K562 (cell line): ENCODE measurements around the gene ZCCHC3. TPM values are rescaled to one million over a fixed set of nuclear protein-coding genes. Genes with fewer than 3 reads are reported as not detected.

Source experiments
- CBFA2T2 ChIP-seq: fragments of 450-650 bp; conservative IDR thresholded peaks from 2 replicates; pipeline ENCODE4 v1.6.1; 2017; ENCODE audit warnings: mild to moderate bottlenecking
- ELF4 ChIP-seq: fragments of 450-650 bp; formaldehyde crosslinking; IDR thresholded peaks from 2 replicates; pipeline ENCODE4 v1.4.0; 2022; ENCODE audit warnings: missing genetic modification characterization
- FOXK1 ChIP-seq: sonication (generic); formaldehyde crosslinking; IDR thresholded peaks from 2 replicates; pipeline ENCODE4 v1.8.0; 2022; ENCODE audit warnings: missing genetic modification reagents, mild to moderate bottlenecking, borderline replicate concordance
- FOXP4 ChIP-seq: sonication (generic); formaldehyde crosslinking; IDR thresholded peaks from 2 replicates; pipeline ENCODE4 v1.8.0; 2022; ENCODE audit warnings: mild to moderate bottlenecking, missing genetic modification reagents, borderline replicate concordance
- GABPB1 ChIP-seq: sonication (generic); formaldehyde crosslinking; IDR thresholded peaks from 2 replicates; pipeline ENCODE4 v1.8.0; 2022; ENCODE audit warnings: mild to moderate bottlenecking, missing genetic modification reagents
- GABPB2 ChIP-seq: fragments of 250-450 bp; sonication (Bioruptor Pico); conservative IDR thresholded peaks from 2 replicates; pipeline ENCODE4 v1.5.1; 2021; ENCODE audit warnings: mild to moderate bottlenecking
- MIER1 ChIP-seq: fragments of 450-650 bp; IDR thresholded peaks from 2 replicates; pipeline ENCODE4 v1.6.1; 2016; ENCODE audit warnings: antibody characterized with exemption, mild to moderate bottlenecking, low read depth
- PCBP2 ChIP-seq: fragments of 200-400 bp; formaldehyde crosslinking; IDR thresholded peaks from 2 replicates; pipeline ENCODE4 v1.6.1; 2018; ENCODE audit warnings: low read length, low read depth, mild to moderate bottlenecking, moderate library complexity; ENCODE audit not compliant: poor library complexity, severe bottlenecking
- RBFOX2 ChIP-seq: fragments of 200-400 bp; formaldehyde crosslinking; IDR thresholded peaks from 2 replicates; pipeline ENCODE4 v1.6.1; 2017; ENCODE audit warnings: low read depth, mild to moderate bottlenecking, low read length, moderate library complexity
- TRIM24 ChIP-seq, 2 experiments: fragments of 450-650 bp; IDR thresholded peaks; 2 replicates each; pipeline ENCODE4 v1.6.1; 2016
- ZBTB1 ChIP-seq: sonication (generic); formaldehyde crosslinking; IDR thresholded peaks from 2 replicates; pipeline ENCODE4 v1.8.1; 2023; ENCODE audit warnings: missing genetic modification reagents, low read depth, mild to moderate bottlenecking, borderline replicate concordance
- ZZZ3 ChIP-seq: fragments of 450-650 bp; IDR thresholded peaks from 2 replicates; pipeline ENCODE4 v1.6.1; 2016; ENCODE audit warnings: antibody characterized with exemption, mild to moderate bottlenecking, moderate library complexity
- polyA plus RNA-seq, 8 experiments: library from polyadenylated mRNA; depleted of rRNA in 4 of 8; stranded (reverse) in 5 of 8; unstranded in 3 of 8; fragments of >200 nt; fragmentation: Nextera tagmentation in 2 of 8; fragmentation: Illumina TruSeq in 1 of 8; extraction: Ambion mirVana in 2 of 8; extraction: Trizol in 1 of 8; gene quantifications; 2 replicates each; pipeline versions ENCODE4 v1.2.1 to v1.2.3, GENCODE V29; 2011 to 2014; ENCODE audit warnings: inconsistent platforms in 1 of 8, missing spikeins in 1 of 8
- total RNA-seq, 7 experiments: library from RNA; depleted of rRNA in 6 of 7; stranded (reverse); fragments of >200 nt in 6 of 7; fragmentation: Illumina TruSeq in 2 of 7; extraction: Trizol in 2 of 7; gene quantifications; 2 replicates each; pipeline versions ENCODE4 v1.2.1 to v1.2.3, GENCODE V29; 2011 to 2021; ENCODE audit warnings: low replicate concordance in 1 of 7
- TF ChIP-seq, protein P1 (sequence below), 2 experiments: fragments of 450-650 bp in 1 of 2; sonication (generic) in 1 of 2; formaldehyde crosslinking in 1 of 2; IDR thresholded peaks; 2 replicates each; pipeline versions ENCODE4 v1.7.1 to v1.9.0; 2016 to 2022; ENCODE audit warnings: inconsistent platforms in 1 of 2, mild to moderate bottlenecking in 1 of 2, missing genetic modification reagents in 1 of 2
- TF ChIP-seq, protein P2 (sequence below): fragments of 450-650 bp; conservative IDR thresholded peaks from 2 replicates; pipeline ENCODE4 v1.6.1; 2016; ENCODE audit warnings: missing genetic modification characterization, low read depth, mild to moderate bottlenecking, missing compliant biosample characterization, moderate library complexity

ZCCHC3 gene
- total and polyA plus RNA-seq, 9 of the 15 experiments (the other 6 are each of a cell fraction or from before 2014, with no cell fraction given) = 2.8 to 23.3 (median 16.5) TPM

- TF ChIP-seq, protein P1, sequence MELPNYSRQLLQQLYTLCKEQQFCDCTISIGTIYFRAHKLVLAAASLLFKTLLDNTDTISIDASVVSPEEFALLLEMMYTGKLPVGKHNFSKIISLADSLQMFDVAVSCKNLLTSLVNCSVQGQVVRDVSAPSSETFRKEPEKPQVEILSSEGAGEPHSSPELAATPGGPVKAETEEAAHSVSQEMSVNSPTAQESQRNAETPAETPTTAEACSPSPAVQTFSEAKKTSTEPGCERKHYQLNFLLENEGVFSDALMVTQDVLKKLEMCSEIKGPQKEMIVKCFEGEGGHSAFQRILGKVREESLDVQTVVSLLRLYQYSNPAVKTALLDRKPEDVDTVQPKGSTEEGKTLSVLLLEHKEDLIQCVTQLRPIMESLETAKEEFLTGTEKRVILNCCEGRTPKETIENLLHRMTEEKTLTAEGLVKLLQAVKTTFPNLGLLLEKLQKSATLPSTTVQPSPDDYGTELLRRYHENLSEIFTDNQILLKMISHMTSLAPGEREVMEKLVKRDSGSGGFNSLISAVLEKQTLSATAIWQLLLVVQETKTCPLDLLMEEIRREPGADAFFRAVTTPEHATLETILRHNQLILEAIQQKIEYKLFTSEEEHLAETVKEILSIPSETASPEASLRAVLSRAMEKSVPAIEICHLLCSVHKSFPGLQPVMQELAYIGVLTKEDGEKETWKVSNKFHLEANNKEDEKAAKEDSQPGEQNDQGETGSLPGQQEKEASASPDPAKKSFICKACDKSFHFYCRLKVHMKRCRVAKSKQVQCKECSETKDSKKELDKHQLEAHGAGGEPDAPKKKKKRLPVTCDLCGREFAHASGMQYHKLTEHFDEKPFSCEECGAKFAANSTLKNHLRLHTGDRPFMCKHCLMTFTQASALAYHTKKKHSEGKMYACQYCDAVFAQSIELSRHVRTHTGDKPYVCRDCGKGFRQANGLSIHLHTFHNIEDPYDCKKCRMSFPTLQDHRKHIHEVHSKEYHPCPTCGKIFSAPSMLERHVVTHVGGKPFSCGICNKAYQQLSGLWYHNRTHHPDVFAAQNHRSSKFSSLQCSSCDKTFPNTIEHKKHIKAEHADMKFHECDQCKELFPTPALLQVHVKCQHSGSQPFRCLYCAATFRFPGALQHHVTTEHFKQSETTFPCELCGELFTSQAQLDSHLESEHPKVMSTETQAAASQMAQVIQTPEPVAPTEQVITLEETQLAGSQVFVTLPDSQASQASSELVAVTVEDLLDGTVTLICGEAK (IDR thresholded peaks at IDR 0.05) = no peak; the same call in 1 of the 2 replicates
- TF ChIP-seq, protein P1 (CRISPR knock-in tag; IDR thresholded peaks at IDR 0.05) = peak; percentile 69; the same call in 1 of the 2 replicates
- TF ChIP-seq MIER1 = no peak
- TF ChIP-seq, protein P2, sequence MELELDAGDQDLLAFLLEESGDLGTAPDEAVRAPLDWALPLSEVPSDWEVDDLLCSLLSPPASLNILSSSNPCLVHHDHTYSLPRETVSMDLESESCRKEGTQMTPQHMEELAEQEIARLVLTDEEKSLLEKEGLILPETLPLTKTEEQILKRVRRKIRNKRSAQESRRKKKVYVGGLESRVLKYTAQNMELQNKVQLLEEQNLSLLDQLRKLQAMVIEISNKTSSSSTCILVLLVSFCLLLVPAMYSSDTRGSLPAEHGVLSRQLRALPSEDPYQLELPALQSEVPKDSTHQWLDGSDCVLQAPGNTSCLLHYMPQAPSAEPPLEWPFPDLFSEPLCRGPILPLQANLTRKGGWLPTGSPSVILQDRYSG (tag) = no peak
- peak; percentile 12; the same call in 1 of the 2 replicates for TF ChIP-seq FOXK1
- TF ChIP-seq ELF4 = no peak
- TF ChIP-seq GABPB1 = peak; percentile 69
- TF ChIP-seq ZZZ3 = no peak
- TF ChIP-seq CBFA2T2 = no peak
- peak; percentile 62; the same call in 1 of the 2 replicates for TF ChIP-seq ZBTB1 (CRISPR knock-in tag)
- TF ChIP-seq GABPB2 (CRISPR knock-in tag) = no peak
- TF ChIP-seq PCBP2 = no peak
- peak; percentile 81 for TF ChIP-seq RBFOX2
- peak in 1 of 2 experiments; percentile 29; a peak in 1 of 4 replicates for TF ChIP-seq TRIM24 (IDR thresholded peaks at IDR 0.05)
- peak; percentile 99 for TF ChIP-seq FOXP4
Measured at GRCh38 chr20:324177-325044, 27.0 kb downstream of the ZCCHC3 start (continued).
